ENCODE results near the gene RPS17.

DNA sequence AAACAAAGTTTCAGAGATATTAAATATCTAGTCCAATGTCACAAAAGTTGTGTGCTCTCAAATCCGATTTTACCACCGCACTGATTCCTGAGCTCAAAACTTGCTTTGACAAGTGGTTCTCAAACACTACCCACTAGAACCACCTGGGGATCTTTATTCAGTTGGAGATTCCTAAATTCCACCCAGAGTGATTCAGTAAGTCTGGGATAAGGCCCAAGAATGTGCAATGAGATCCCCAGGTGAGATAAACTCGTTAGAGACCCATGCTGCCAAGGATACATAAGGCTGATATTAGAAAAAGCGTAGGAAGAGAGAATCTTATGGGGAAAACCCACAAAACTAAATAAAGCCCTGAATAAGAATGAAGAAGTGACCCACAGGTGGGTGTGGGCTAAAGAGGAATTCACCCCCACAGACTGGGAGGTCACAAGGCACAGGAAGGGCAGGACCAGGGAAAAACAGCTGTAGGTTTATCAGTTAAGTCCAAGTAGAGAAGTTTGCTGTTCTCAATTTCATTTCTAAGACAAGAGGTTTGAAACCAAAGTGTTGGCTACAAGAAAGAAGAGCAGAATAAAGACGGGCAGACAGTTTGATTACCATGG lies 11.5 kb upstream of the RPS17 start:
- TF ChIP-seq, protein P1, sequence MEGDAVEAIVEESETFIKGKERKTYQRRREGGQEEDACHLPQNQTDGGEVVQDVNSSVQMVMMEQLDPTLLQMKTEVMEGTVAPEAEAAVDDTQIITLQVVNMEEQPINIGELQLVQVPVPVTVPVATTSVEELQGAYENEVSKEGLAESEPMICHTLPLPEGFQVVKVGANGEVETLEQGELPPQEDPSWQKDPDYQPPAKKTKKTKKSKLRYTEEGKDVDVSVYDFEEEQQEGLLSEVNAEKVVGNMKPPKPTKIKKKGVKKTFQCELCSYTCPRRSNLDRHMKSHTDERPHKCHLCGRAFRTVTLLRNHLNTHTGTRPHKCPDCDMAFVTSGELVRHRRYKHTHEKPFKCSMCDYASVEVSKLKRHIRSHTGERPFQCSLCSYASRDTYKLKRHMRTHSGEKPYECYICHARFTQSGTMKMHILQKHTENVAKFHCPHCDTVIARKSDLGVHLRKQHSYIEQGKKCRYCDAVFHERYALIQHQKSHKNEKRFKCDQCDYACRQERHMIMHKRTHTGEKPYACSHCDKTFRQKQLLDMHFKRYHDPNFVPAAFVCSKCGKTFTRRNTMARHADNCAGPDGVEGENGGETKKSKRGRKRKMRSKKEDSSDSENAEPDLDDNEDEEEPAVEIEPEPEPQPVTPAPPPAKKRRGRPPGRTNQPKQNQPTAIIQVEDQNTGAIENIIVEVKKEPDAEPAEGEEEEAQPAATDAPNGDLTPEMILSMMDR (IDR thresholded peaks at IDR 0.05 in 4 of 5, conservative IDR thresholded peaks at IDR 0.05 in 1 of 5), result no peak
- no peak for TF ChIP-seq POLR2A (IDR thresholded peaks at IDR 0.05)
